Measurements from ENCODE around the gene DNAJB13.
"Not testable (repeated sequence)": the region's sequence is repeated elsewhere in the genome, so short reads cannot be mapped to it uniquely, and the experiment has no call there.

The DNAJB13 gene

GRCh38 chr11:73976451-73977151 is 25.8 kb downstream of the DNAJB13 start:
- ATAC-seq (replicated peaks) (no peak), DNase-seq (no peak)
- Mint-ChIP-seq H3K27ac (peak overlapping the region; percentile 69), H3K4me3 (peak overlapping the region in 1 of 2 donors; percentile 23), H3K9me3 (no peaks in the 10 kb centered on the region), H3K4me1 (peaks cover 62 to 87% of the 10 kb centered on the region in 2 donors), H3K36me3 (peaks cover 65 to 86% of the 10 kb centered on the region in 2 donors), H3K27me3 (no peaks in the 10 kb centered on the region)

- Mint-ChIP-seq H3K27ac (peak overlapping the region; percentile 69), H3K9me3 (no peaks in the 10 kb centered on the region), H3K27me3 (no peaks in the 10 kb centered on the region), H3K36me3 (peaks cover 73 to 94% of the 10 kb centered on the region in 2 donors), H3K4me1 (peaks cover 60 to 75% of the 10 kb centered on the region in 2 donors), H3K4me3 (peak overlapping the region in 1 of 2 donors; percentile 5)
- ATAC-seq (replicated peaks) (no peak), DNase-seq (no peak)
Measured at GRCh38 chr11:73977856-73978519, 27.2 kb downstream of the DNAJB13 start.

- no peaks in the 10 kb centered on the region for H3K27me3 Mint-ChIP-seq
- peaks cover 60 to 75% of the 10 kb centered on the region in 2 donors for H3K4me1 Mint-ChIP-seq
- H3K9me3 Mint-ChIP-seq = no peaks in the 10 kb centered on the region
- H3K4me3 Mint-ChIP-seq = peak overlapping the region; percentile 67 to 77
- no peak for ATAC-seq (replicated peaks)
- no peak for DNase-seq
- H3K36me3 Mint-ChIP-seq = peaks cover 71 to 91% of the 10 kb centered on the region in 2 donors
- peak overlapping the region; percentile 98 for H3K27ac Mint-ChIP-seq
Measured at GRCh38 chr11:73978576-73979086, 27.8 kb downstream of the DNAJB13 start.

GRCh38 chr11:73980001-73980961 is 29.5 kb downstream of the DNAJB13 start:
- Mint-ChIP-seq H3K4me3 (peak overlapping the region; percentile 97 to 100), H3K27ac (peak overlapping the region; percentile 98), H3K9me3 (no peaks in the 10 kb centered on the region), H3K36me3 (peaks cover 60 to 74% of the 10 kb centered on the region in 2 donors), H3K27me3 (no peaks in the 10 kb centered on the region), H3K4me1 (peaks cover 50 to 64% of the 10 kb centered on the region in 2 donors)
- ATAC-seq (replicated peaks) = peak; percentile 70 to 73
- peak; percentile 86 for DNase-seq

- H3K9me3 Mint-ChIP-seq = no peaks in the 10 kb centered on the region
- H3K27ac Mint-ChIP-seq = peak overlapping the region; percentile 98
- H3K36me3 Mint-ChIP-seq = peaks cover 51 to 65% of the 10 kb centered on the region in 2 donors
- ATAC-seq (replicated peaks) (no peak), DNase-seq (no peak)
- H3K4me3 Mint-ChIP-seq = peak overlapping the region; percentile 97 to 100
- H3K27me3 Mint-ChIP-seq = no peaks in the 10 kb centered on the region
- peaks cover 44 to 54% of the 10 kb centered on the region in 2 donors for H3K4me1 Mint-ChIP-seq
Measured at GRCh38 chr11:73981051-73981805, 30.4 kb downstream of the DNAJB13 start.

- Mint-ChIP-seq H3K27me3 (no peaks in the 10 kb centered on the region), H3K4me3 (peak within 1 kb of the TSS; percentile 97 to 100), H3K27ac (peak within 1 kb of the TSS; percentile 100), H3K36me3 (peaks cover 41 to 51% of the 10 kb centered on the region in 2 donors), H3K9me3 (no peaks in the 10 kb centered on the region), H3K4me1 (peaks cover 35 to 41% of the 10 kb centered on the region in 2 donors)
- DNase-seq (peak; percentile 74), ATAC-seq (replicated peaks) (peak; percentile 62 to 69)
Measured at GRCh38 chr11:73982595-73982989, 31.8 kb downstream of the DNAJB13 start, which contains the start of gene UCP2. TSS of gene UCP2 (minus strand) at chr11:73982843. CDS start at chr11:73978378, 4,465 bp downstream.

- Mint-ChIP-seq H3K27me3 (no peaks in the 10 kb centered on the region), H3K4me3 (peak overlapping the region; percentile 97 to 100), H3K36me3 (peaks cover 39 to 45% of the 10 kb centered on the region in 2 donors), H3K4me1 (peaks cover 35 to 39% of the 10 kb centered on the region in 2 donors), H3K27ac (peak overlapping the region; percentile 100), H3K9me3 (no peaks in the 10 kb centered on the region)
- peak; percentile 74 to 79 for ATAC-seq (replicated peaks)
- peak; percentile 95 for DNase-seq
Measured at GRCh38 chr11:73982990-73983740, 32.3 kb downstream of the DNAJB13 start.

GRCh38 chr11:73983741-73984538 is 33.1 kb downstream of the DNAJB13 start:
- H3K27ac Mint-ChIP-seq = peak overlapping the region; percentile 100
- ATAC-seq (replicated peaks) = no peak
- peaks cover 33 to 35% of the 10 kb centered on the region in 2 donors for H3K4me1 Mint-ChIP-seq
- peaks cover 31 to 38% of the 10 kb centered on the region in 2 donors for H3K36me3 Mint-ChIP-seq
- H3K27me3 Mint-ChIP-seq = no peaks in the 10 kb centered on the region
- peak overlapping the region; percentile 97 to 100 for H3K4me3 Mint-ChIP-seq
- DNase-seq = no peak
- H3K9me3 Mint-ChIP-seq = no peaks in the 10 kb centered on the region

- H3K27ac Mint-ChIP-seq = peak overlapping the region; percentile 42
- not testable (repeated sequence) for H3K9me3 Mint-ChIP-seq; ATAC-seq (replicated peaks); H3K27me3 Mint-ChIP-seq; H3K4me3 Mint-ChIP-seq; DNase-seq
- peaks cover 18 to 19% of the 10 kb centered on the region in 2 donors for H3K4me1 Mint-ChIP-seq
- H3K36me3 Mint-ChIP-seq = peaks cover 20 to 23% of the 10 kb centered on the region in 2 donors
Measured at GRCh38 chr11:73985661-73986060, 34.8 kb downstream of the DNAJB13 start.

GRCh38 chr11:73988227-73988626 is 37.4 kb downstream of the DNAJB13 start:
- H3K36me3 Mint-ChIP-seq = no peaks in the 10 kb centered on the region
- no peaks in the 10 kb centered on the region for H3K9me3 Mint-ChIP-seq
- ATAC-seq (replicated peaks) (no peak), DNase-seq (no peak)
- peaks cover 22 to 31% of the 10 kb centered on the region in 2 donors for H3K4me1 Mint-ChIP-seq
- no peak overlapping the region for H3K27ac Mint-ChIP-seq
- no peaks in the 10 kb centered on the region for H3K27me3 Mint-ChIP-seq
- no peak overlapping the region for H3K4me3 Mint-ChIP-seq

GRCh38 chr11:73989156-73989555 is 38.3 kb downstream of the DNAJB13 start:
- DNase-seq (no peak), ATAC-seq (replicated peaks) (no peak)
- H3K9me3 Mint-ChIP-seq = no peaks in the 10 kb centered on the region
- no peaks in the 10 kb centered on the region for H3K27me3 Mint-ChIP-seq
- peaks cover 15 to 25% of the 10 kb centered on the region in 2 donors for H3K4me1 Mint-ChIP-seq
- no peaks in the 10 kb centered on the region for H3K36me3 Mint-ChIP-seq
- no peak overlapping the region for H3K27ac Mint-ChIP-seq
- H3K4me3 Mint-ChIP-seq = no peak overlapping the region

- DNase-seq (no peak), ATAC-seq (replicated peaks) (no peak)
- H3K27me3 Mint-ChIP-seq = no peaks in the 10 kb centered on the region
- H3K4me1 Mint-ChIP-seq = peaks cover 18 to 37% of the 10 kb centered on the region in 2 donors
- no peaks in the 10 kb centered on the region for H3K36me3 Mint-ChIP-seq
- no peak overlapping the region for H3K27ac Mint-ChIP-seq
- no peaks in the 10 kb centered on the region for H3K9me3 Mint-ChIP-seq
- H3K4me3 Mint-ChIP-seq = no peak overlapping the region
Measured at GRCh38 chr11:73990730-73991129, 39.9 kb downstream of the DNAJB13 start.

All from stimulated activated naive B cell treated with anti-CD40 and anti-IgM and Interleukin-4, amounts not matched to agents 10 μg/mL and 1 μg/mL and 100 μg/mL, for 72 hours (primary cell).